K562 (cell line): ENCODE results near the gene ZNHIT1. TPM values are rescaled to one million over a fixed set of nuclear protein-coding genes. Genes with fewer than 3 reads are reported as not detected.

Experiments
- BCL6 ChIP-seq: fragments of 250-450 bp; sonication (Bioruptor Pico); IDR thresholded peaks from 2 replicates; pipeline ENCODE4 v1.4.0; 2020
- BCOR ChIP-seq: fragments of 450-650 bp; IDR thresholded peaks from 2 replicates; pipeline ENCODE4 v1.6.1; 2016
- CCAR2 ChIP-seq: fragments of 200-400 bp; formaldehyde crosslinking; IDR thresholded peaks from 2 replicates; pipeline ENCODE4 v1.6.1; 2017; ENCODE audit warnings: mild to moderate bottlenecking, low read depth, low read length
- CREM ChIP-seq: IDR thresholded peaks from 2 replicates; pipeline ENCODE4 v1.6.1; 2014; ENCODE audit warnings: antibody characterized with exemption, low read depth
- EGR1 ChIP-seq: fragments of 450-650 bp; conservative IDR thresholded peaks from 2 replicates; pipeline ENCODE4 v1.6.1; 2017; ENCODE audit warnings: mild to moderate bottlenecking
- FOXK2 ChIP-seq, 2 experiments: fragments of 450-650 bp; IDR thresholded peaks in 1 of 2; conservative IDR thresholded peaks in 1 of 2; 2 replicates each; pipeline ENCODE4 v1.6.1; 2016; ENCODE audit warnings: low read depth in 2 of 2, mild to moderate bottlenecking in 1 of 2
- MAZ ChIP-seq, 2 experiments: fragments of 450-650 bp in 1 of 2; sonication (generic) in 1 of 2; formaldehyde crosslinking; IDR thresholded peaks in 1 of 2; conservative IDR thresholded peaks in 1 of 2; 2 replicates each; pipeline versions ENCODE4 v1.4.0 to v1.5.0; 2020; ENCODE audit warnings: mild to moderate bottlenecking in 1 of 2, missing genetic modification reagents in 1 of 2
- MTA2 ChIP-seq: fragments of 450-650 bp; IDR thresholded peaks from 2 replicates; pipeline ENCODE4 v1.6.1; 2016; ENCODE audit warnings: low read depth
- MYC ChIP-seq, 2 experiments: fragments of 250-450 bp in 1 of 2; sonication (Bioruptor Pico) in 1 of 2; IDR thresholded peaks; 2 replicates each; pipeline versions ENCODE4 v1.5.1 to v1.6.1; 2012 to 2021; ENCODE audit warnings: low read depth in 2 of 2, borderline replicate concordance in 1 of 2, improper control_type of control experiment in 1 of 2, low read length in 1 of 2, mild to moderate bottlenecking in 1 of 2, moderate library complexity in 1 of 2
- POU5F1 ChIP-seq: fragments of 150-350 bp; IDR thresholded peaks from 2 replicates; pipeline ENCODE4 v1.6.1; 2014; ENCODE audit warnings: borderline replicate concordance, low read length, low read depth, mild to moderate bottlenecking; ENCODE audit not compliant: partially characterized antibody
- RAD51 ChIP-seq: fragments of 450-650 bp; IDR thresholded peaks from 2 replicates; pipeline ENCODE4 v1.7.1; 2016; ENCODE audit warnings: low read depth, mild to moderate bottlenecking, borderline replicate concordance
- SMARCA4 ChIP-seq: fragments of 450-650 bp; IDR thresholded peaks from 2 replicates; pipeline ENCODE4 v1.6.1; 2016
- TARDBP ChIP-seq: fragments of 450-650 bp; IDR thresholded peaks from 2 replicates; pipeline ENCODE4 v1.6.1; 2016
- ZNF263 ChIP-seq: sonication (generic); formaldehyde crosslinking; IDR thresholded peaks from 2 replicates; pipeline ENCODE4 v1.8.0; 2022; ENCODE audit warnings: mild to moderate bottlenecking, missing genetic modification reagents, borderline replicate concordance
- polyA plus RNA-seq, 8 experiments: library from polyadenylated mRNA; depleted of rRNA in 4 of 8; stranded (reverse) in 5 of 8; unstranded in 3 of 8; fragments of >200 nt; fragmentation: Nextera tagmentation in 2 of 8; fragmentation: Illumina TruSeq in 1 of 8; extraction: Ambion mirVana in 2 of 8; extraction: Trizol in 1 of 8; gene quantifications; 2 replicates each; pipeline versions ENCODE4 v1.2.1 to v1.2.3, GENCODE V29; 2011 to 2014; ENCODE audit warnings: inconsistent platforms in 1 of 8, missing spikeins in 1 of 8
- total RNA-seq, 7 experiments: library from RNA; depleted of rRNA in 6 of 7; stranded (reverse); fragments of >200 nt in 6 of 7; fragmentation: Illumina TruSeq in 2 of 7; extraction: Trizol in 2 of 7; gene quantifications; 2 replicates each; pipeline versions ENCODE4 v1.2.1 to v1.2.3, GENCODE V29; 2011 to 2021; ENCODE audit warnings: low replicate concordance in 1 of 7
- TF ChIP-seq, protein P1 (sequence below), 2 experiments: fragments of 450-650 bp in 1 of 2; sonication (generic) in 1 of 2; formaldehyde crosslinking in 1 of 2; IDR thresholded peaks in 1 of 2; conservative IDR thresholded peaks in 1 of 2; 2 replicates each; pipeline versions ENCODE4 v1.6.1 to v1.8.1; 2016 to 2023; ENCODE audit warnings: mild to moderate bottlenecking in 2 of 2, moderate library complexity in 2 of 2, inconsistent platforms in 1 of 2, missing genetic modification reagents in 1 of 2
- TF ChIP-seq, protein P2 (sequence below): fragments of 250-450 bp; sonication (Bioruptor Pico); IDR thresholded peaks from 2 replicates; pipeline ENCODE4 v1.8.0; 2022; ENCODE audit warnings: moderate library complexity, mild to moderate bottlenecking, inconsistent platforms
- TF ChIP-seq, protein P3 (sequence below): fragments of 200-800 bp; sonication (Bioruptor generic); IDR thresholded peaks from 2 replicates; pipeline ENCODE4 v1.6.1; 2017; ENCODE audit warnings: missing genetic modification characterization, missing compliant biosample characterization
- TF ChIP-seq, protein P4 (sequence below): fragments of 450-650 bp; IDR thresholded peaks from 2 replicates; pipeline ENCODE4 v1.6.1; 2016; ENCODE audit warnings: borderline replicate concordance
- TF ChIP-seq, protein P5 (sequence below): fragments of 450-650 bp; formaldehyde crosslinking; IDR thresholded peaks from 2 replicates; pipeline ENCODE4 v1.4.0; 2022; ENCODE audit warnings: missing genetic modification characterization

The ZNHIT1 gene
- total and polyA plus RNA-seq, 9 of the 15 experiments (the other 6 are each of a cell fraction or from before 2014, with no cell fraction given): 6.4 to 162 (median 70.1) TPM

- TF ChIP-seq, protein P1, sequence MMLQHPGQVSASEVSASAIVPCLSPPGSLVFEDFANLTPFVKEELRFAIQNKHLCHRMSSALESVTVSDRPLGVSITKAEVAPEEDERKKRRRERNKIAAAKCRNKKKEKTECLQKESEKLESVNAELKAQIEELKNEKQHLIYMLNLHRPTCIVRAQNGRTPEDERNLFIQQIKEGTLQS (IDR thresholded peaks at IDR 0.05): peak; percentile 70
- TF ChIP-seq, protein P1 (CRISPR knock-in tag; conservative IDR thresholded peaks at IDR 0.05): no peak
- peak; percentile 38; the same call in 1 of the 2 replicates for TF ChIP-seq MTA2
- TF ChIP-seq, protein P2, sequence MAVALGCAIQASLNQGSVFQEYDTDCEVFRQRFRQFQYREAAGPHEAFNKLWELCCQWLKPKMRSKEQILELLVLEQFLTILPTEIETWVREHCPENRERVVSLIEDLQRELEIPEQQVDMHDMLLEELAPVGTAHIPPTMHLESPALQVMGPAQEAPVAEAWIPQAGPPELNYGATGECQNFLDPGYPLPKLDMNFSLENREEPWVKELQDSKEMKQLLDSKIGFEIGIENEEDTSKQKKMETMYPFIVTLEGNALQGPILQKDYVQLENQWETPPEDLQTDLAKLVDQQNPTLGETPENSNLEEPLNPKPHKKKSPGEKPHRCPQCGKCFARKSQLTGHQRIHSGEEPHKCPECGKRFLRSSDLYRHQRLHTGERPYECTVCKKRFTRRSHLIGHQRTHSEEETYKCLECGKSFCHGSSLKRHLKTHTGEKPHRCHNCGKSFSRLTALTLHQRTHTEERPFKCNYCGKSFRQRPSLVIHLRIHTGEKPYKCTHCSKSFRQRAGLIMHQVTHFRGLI (CRISPR knock-in tag): no peak
- TF ChIP-seq EGR1: peak; percentile 97
- TF ChIP-seq RAD51: 0 out of 2 replicates have a peak, but pooled peaks have one; percentile 30
- TF ChIP-seq POU5F1: no peak
- peak; percentile 50 for TF ChIP-seq SMARCA4
- TF ChIP-seq CCAR2: no peak
- TF ChIP-seq, protein P3, sequence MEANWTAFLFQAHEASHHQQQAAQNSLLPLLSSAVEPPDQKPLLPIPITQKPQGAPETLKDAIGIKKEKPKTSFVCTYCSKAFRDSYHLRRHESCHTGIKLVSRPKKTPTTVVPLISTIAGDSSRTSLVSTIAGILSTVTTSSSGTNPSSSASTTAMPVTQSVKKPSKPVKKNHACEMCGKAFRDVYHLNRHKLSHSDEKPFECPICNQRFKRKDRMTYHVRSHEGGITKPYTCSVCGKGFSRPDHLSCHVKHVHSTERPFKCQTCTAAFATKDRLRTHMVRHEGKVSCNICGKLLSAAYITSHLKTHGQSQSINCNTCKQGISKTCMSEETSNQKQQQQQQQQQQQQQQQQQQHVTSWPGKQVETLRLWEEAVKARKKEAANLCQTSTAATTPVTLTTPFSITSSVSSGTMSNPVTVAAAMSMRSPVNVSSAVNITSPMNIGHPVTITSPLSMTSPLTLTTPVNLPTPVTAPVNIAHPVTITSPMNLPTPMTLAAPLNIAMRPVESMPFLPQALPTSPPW: peak; percentile 79
- peak; percentile 27; the same call in 1 of the 2 replicates for TF ChIP-seq MYC (IDR thresholded peaks at IDR 0.05; ENCODE audit: low read depth, low read length)
- TF ChIP-seq MYC (CRISPR knock-in tag; IDR thresholded peaks at IDR 0.05; ENCODE audit: borderline replicate concordance, low read depth): no peak
- peak; percentile 89 for TF ChIP-seq ZNF263 (CRISPR knock-in tag)
- TF ChIP-seq BCOR: 0 out of 2 replicates have a peak, but pooled peaks have one; percentile 34
- TF ChIP-seq MAZ (CRISPR knock-in tag; conservative IDR thresholded peaks at IDR 0.05 in 1 of 2, IDR thresholded peaks at IDR 0.05 in 1 of 2): peak; percentile 26 to 56; a peak in 2 of 4 replicates
- TF ChIP-seq, protein P4, sequence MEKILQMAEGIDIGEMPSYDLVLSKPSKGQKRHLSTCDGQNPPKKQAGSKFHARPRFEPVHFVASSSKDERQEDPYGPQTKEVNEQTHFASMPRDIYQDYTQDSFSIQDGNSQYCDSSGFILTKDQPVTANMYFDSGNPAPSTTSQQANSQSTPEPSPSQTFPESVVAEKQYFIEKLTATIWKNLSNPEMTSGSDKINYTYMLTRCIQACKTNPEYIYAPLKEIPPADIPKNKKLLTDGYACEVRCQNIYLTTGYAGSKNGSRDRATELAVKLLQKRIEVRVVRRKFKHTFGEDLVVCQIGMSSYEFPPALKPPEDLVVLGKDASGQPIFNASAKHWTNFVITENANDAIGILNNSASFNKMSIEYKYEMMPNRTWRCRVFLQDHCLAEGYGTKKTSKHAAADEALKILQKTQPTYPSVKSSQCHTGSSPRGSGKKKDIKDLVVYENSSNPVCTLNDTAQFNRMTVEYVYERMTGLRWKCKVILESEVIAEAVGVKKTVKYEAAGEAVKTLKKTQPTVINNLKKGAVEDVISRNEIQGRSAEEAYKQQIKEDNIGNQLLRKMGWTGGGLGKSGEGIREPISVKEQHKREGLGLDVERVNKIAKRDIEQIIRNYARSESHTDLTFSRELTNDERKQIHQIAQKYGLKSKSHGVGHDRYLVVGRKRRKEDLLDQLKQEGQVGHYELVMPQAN: 0 out of 2 replicates have a peak, but pooled peaks have one; percentile 25
- no peak for TF ChIP-seq BCL6
- TF ChIP-seq CREM: peak; percentile 94
- TF ChIP-seq, protein P5, sequence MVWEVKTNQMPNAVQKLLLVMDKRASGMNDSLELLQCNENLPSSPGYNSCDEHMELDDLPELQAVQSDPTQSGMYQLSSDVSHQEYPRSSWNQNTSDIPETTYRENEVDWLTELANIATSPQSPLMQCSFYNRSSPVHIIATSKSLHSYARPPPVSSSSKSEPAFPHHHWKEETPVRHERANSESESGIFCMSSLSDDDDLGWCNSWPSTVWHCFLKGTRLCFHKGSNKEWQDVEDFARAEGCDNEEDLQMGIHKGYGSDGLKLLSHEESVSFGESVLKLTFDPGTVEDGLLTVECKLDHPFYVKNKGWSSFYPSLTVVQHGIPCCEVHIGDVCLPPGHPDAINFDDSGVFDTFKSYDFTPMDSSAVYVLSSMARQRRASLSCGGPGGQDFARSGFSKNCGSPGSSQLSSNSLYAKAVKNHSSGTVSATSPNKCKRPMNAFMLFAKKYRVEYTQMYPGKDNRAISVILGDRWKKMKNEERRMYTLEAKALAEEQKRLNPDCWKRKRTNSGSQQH (CRISPR knock-in tag): no peak
- TF ChIP-seq TARDBP: no peak
- peak in 1 of 2 experiments; percentile 42; a peak in 1 of 4 replicates for TF ChIP-seq FOXK2 (conservative IDR thresholded peaks at IDR 0.05 in 1 of 2, IDR thresholded peaks at IDR 0.05 in 1 of 2; ENCODE audit: low read depth in 2 of 2)
Observed at GRCh38 chr7:101240226-101241014, 22.5 kb downstream of the ZNHIT1 start (continued).
